ENCODE measurements around the gene GALNT17. TPM values are rescaled to one million over a fixed set of nuclear protein-coding genes. Genes with fewer than 3 reads are reported as not detected.

Gene GALNT17
- total and polyA plus RNA-seq, 11 donors, result 16.9 to 116 (median 73.1) TPM

GRCh38 chr7:71349682-71350481 lies 217.9 kb downstream of the GALNT17 start:
- ATAC-seq, result no peak
- TF ChIP-seq CTCF (IDR thresholded peaks at IDR 0.05) (no peak), POLR2A (IDR thresholded peaks at IDR 0.05) (no peak)
- no peak overlapping the region for H3K27ac ChIP-seq

GRCh38 chr7:71350680-71351079 lies 218.7 kb downstream of the GALNT17 start:
- TF ChIP-seq CTCF (IDR thresholded peaks at IDR 0.05), result no peak
- no peak for TF ChIP-seq POLR2A (IDR thresholded peaks at IDR 0.05)
- Histone ChIP-seq H3K9me3 (peaks cover 0 to 22% (median 0%) of the 10 kb centered on the region in 12 donors), H3K4me3 (no peak overlapping the region), H3K27me3 (no peaks in the 10 kb centered on the region), H3K36me3 (no peaks in the 10 kb centered on the region), H3K4me1 (peaks cover 0 to 6% (median 0%) of the 10 kb centered on the region in 12 donors), H3K27ac (no peak overlapping the region)
- intact Hi-C loops (cut with DNase I), result no loop called here
- no peak for DNase-seq
- 45 to 95% (median 90%) methylated on average over 2 of the region's 2 CpGs for WGBS, 4 donors
- no peak for ATAC-seq

More at GRCh38 chr7:71349682-71350481, 217.9 kb downstream of the GALNT17 start:
- intact Hi-C loops (cut with DNase I), result no loop called here
- DNase-seq, result no peak
- Histone ChIP-seq H3K9me3 (peaks cover 0 to 26% (median 0%) of the 10 kb centered on the region in 12 donors), H3K36me3 (no peaks in the 10 kb centered on the region), H3K4me3 (no peak overlapping the region), H3K4me1 (peaks cover 0 to 6% (median 0%) of the 10 kb centered on the region in 12 donors), H3K27me3 (no peaks in the 10 kb centered on the region)
- 52 to 71% (median 69%) methylated on average over 5 of the region's 5 CpGs for WGBS, 4 donors

- no peak for DNase-seq
- Histone ChIP-seq H3K36me3 (no peaks in the 10 kb centered on the region), H3K9me3 (peaks cover 0 to 22% (median 0%) of the 10 kb centered on the region in 12 donors), H3K27me3 (no peaks in the 10 kb centered on the region), H3K4me1 (peaks cover 0 to 6% (median 0%) of the 10 kb centered on the region in 12 donors), H3K4me3 (no peak overlapping the region), H3K27ac (no peak overlapping the region)
- no peak for ATAC-seq
- intact Hi-C loops (cut with DNase I), result loop anchor here in 1 of 10 donors (5.0 kb wide), 1 partner anchor 37 kb away; no protein-coding TSS in a partner anchor
- TF ChIP-seq CTCF (IDR thresholded peaks at IDR 0.05) (no peak), POLR2A (IDR thresholded peaks at IDR 0.05) (no peak)
Observed at GRCh38 chr7:71354716-71355115, 222.8 kb downstream of the GALNT17 start.

GRCh38 chr7:71361451-71362032 lies 229.6 kb downstream of the GALNT17 start:
- no peaks in the 10 kb centered on the region for H3K27me3 ChIP-seq
- H3K4me1 ChIP-seq, result peaks cover 0 to 18% (median 0%) of the 10 kb centered on the region in 12 donors
- ATAC-seq (peak; percentile 56 to 81 (median 80)), DNase-seq (no peak)
- 32 to 36% (median 34%) methylated on average over 4 of the region's 4 CpGs for WGBS, 4 donors
- H3K9me3 ChIP-seq, result peaks cover 0 to 9% (median 0%) of the 10 kb centered on the region in 12 donors
- no peak overlapping the region for H3K4me3 ChIP-seq
- no peak for TF ChIP-seq POLR2A (IDR thresholded peaks at IDR 0.05)
- no peak for TF ChIP-seq CTCF (IDR thresholded peaks at IDR 0.05)
- intact Hi-C loops (cut with DNase I), result no loop called here
- H3K36me3 ChIP-seq, result no peaks in the 10 kb centered on the region
- peak overlapping the region in 1 of 12 donors; percentile 41 for H3K27ac ChIP-seq

Data from heart left ventricle (tissue), 16 donors.